ENCODE measurements around the gene BRCC3.
"Not testable (repeated sequence)": the region's sequence is repeated elsewhere in the genome, so short reads cannot be mapped to it uniquely, and the experiment has no call there.

The BRCC3 gene

DNA sequence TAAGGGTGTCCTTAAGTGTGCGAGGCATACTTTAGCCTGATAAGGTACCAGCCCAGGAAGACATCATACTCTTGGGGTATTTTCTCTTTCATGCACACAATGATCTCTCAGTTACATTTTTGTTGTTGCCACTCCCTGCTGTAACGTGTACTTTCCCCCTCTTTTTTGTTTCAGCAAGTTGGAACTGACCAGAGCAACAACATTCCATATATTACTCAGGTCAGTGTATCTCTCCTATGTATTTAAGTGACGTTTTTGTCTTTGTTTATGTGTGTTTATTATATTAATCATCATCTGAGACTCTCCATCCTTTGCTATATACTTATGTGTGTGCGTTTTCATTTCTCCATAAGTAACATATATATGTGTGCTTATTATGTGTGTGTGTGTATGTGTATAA lies 73.6 kb downstream of the BRCC3 start:
- no peak for DNase-seq (ENCODE audit: low spot score)

DNA sequence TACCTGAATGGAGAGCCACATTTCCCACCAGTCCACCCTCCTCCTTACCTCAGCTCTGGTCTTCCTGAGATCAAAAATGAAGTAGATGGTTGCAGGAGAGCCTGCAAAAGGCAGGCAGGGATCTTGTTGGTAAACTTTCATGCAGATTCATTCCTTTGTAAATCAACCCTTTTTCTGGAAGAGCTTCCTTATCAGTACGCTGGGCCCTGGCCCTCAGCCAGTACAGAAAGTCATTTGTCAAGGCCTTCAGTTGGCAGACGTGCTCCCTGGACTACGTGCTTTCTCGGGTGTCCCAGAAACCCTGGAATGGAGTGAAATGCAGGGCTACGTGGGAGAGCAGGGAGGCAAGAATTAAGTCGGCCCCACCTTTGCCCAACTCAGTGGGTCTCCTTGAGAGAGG lies 76.3 kb downstream of the BRCC3 start:
- DNase-seq (ENCODE audit: low spot score) = not testable (repeated sequence)

DNA sequence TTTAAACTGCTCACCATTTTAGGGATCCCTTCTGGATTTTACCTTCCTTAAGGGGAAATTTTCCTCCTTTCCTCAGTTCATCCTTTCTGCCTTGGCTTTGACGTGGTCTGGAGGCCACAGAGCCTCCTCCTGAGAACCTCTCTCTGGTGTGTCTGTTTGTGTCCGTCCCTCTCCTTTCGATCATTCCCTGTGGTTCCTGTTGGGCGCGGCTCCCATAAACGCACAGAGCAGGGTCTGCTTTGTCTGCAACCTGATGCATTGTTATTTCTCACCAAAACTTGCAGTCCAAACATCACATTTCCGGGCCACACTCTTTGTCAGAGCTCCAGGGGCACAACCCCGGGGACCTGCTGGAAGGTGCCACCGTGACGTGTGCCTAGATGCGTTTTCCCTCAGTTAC lies 76.9 kb downstream of the BRCC3 start:
- DNase-seq (ENCODE audit: low spot score) = not testable (repeated sequence)

DNA sequence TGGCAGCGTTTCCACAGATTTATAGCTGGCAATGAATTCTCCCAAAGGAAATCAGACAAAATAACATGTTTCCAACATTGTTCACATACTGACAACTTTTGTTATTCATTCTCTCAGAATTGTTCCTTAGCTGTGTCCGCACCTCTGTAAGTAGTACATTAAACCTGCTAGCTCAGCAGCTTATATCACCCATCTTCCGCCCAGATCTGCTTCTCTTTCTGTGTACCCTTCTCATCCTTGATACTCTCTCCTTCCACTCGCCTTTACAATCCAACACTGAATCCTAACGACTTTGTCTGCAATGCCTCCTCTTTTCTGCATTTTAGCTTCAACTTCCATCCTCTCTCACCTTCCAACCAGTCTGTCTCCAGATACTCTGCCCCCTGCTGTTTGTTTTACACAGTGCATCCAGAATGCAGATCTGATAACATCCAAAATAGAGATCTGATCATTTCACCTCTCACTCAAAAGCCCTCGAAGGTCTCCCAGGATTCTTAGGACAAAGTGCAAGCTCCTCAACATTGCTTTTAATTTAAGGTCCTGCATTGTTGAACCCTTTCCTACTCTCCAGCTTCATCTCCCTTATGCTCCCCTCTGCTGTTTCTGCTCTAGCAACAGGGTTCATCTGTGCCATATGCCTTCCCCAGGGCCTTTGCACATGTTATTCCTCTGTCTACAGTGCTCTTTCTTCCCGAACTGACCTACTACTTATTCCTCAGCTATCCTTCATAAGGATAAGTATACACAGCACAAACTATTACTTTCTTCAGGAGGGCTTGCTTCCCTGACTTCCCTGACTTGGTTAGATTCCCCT lies 77.6 kb downstream of the BRCC3 start:
- peak; percentile 7 for DNase-seq (ENCODE audit: low spot score)

DNA sequence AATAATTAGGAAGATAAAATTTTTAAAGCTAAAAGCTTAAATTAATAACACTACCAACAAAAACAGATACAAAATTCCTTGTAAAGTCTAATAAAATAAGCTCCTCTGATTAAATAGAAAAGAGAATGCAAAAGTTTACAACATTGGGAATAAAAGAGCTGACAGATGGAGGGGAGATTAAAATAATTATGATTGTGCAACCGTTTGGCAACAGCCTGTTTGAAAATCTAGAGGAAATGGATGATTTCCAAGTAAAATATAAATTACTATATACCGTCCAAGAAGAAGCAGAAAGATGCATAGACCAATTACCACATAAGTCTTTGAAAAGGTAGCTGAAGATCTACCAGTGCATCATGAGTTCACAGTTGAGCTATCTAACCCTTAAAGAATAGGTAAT lies 98.6 kb downstream of the BRCC3 start:
- no peak for DNase-seq (ENCODE audit: low spot score)
